ENCODE measurements around the gene EMP1. TPM values are rescaled to one million over a fixed set of nuclear protein-coding genes. Genes with fewer than 3 reads are reported as not detected.

EMP1 gene
- total and polyA plus RNA-seq, 2 of the 8 experiments (the other 6 are each of a cell fraction or from before 2014, with no cell fraction given): 0.17 to 0.65 TPM

DNA sequence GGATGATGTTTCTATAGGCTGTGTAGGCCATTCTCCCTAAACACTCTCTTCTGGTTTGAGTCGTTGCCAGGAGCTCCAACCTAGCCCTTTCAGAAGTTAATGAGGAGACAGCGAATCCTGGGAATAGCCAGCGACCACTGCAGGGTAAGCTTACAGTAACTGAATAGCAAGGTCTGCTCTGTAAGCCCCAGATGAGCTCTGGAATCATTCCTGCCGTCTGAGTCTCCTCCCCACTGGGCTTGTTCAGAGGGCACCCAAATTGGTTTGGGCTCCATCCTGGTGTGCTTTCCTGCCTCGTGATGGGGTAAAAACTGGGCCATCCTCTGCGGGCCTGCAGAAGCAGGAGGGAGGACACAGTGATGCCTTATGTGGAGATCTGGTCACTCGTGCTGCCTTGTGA lies 43.3 kb upstream of the EMP1 start:
- Histone ChIP-seq H3K23me2 (ENCODE audit: low read depth, low read length) (no peaks in the 10 kb centered on the region), H3K27ac (ENCODE audit: low read depth, low read length) (no peak overlapping the region), H3K36me3 (ENCODE audit: control insufficient read depth in 2 of 4, insufficient read depth in 4 of 4, low read length in 3 of 4) (no peaks in the 10 kb centered on the region), H3K18ac (ENCODE audit: extremely low read depth, low read length) (no peak overlapping the region), H3K14ac (ENCODE audit: insufficient read length) (no peak overlapping the region), H2BK12ac (ENCODE audit: low read depth, low read length) (peak overlapping the region; percentile 62), H2AK5ac (ENCODE audit: low read depth, low read length) (no peak overlapping the region), H2BK120ac (replicated peaks; ENCODE audit: low read depth, low read length) (no peak overlapping the region), H3K4me3 (ENCODE audit: extremely low read depth in 1 of 4, insufficient read depth in 2 of 4, low read depth in 3 of 4, low read length in 4 of 4) (no peak overlapping the region), H3K79me1 (ENCODE audit: low read depth, low read length) (no peaks in the 10 kb centered on the region), H2BK20ac (ENCODE audit: low read length) (no peak overlapping the region), H3K79me2 (ENCODE audit: control insufficient read depth in 1 of 2, insufficient read depth in 2 of 2, low read length in 2 of 2) (no peaks in the 10 kb centered on the region), H4K20me1 (replicated peaks in 1 of 2; ENCODE audit: control insufficient read depth in 1 of 2, insufficient read depth in 2 of 2, low read length in 2 of 2) (no peaks in the 10 kb centered on the region), H3K4ac (replicated peaks; ENCODE audit: insufficient read length, low read depth, low read length) (no peak overlapping the region), H2BK15ac (ENCODE audit: low read length) (no peak overlapping the region), H4K8ac (ENCODE audit: extremely low read depth, insufficient read depth, low read length) (no peak overlapping the region), H4K5ac (ENCODE audit: insufficient read length, low read depth, low read length) (no peak overlapping the region), H2AFZ (ENCODE audit: low read length) (0 out of 2 replicates have a peak overlapping the region, but pooled peaks have one; percentile 81), H3K9me3 (ENCODE audit: insufficient read depth in 2 of 2, low read depth in 1 of 2, low read length in 1 of 2) (no peaks in the 10 kb centered on the region), H2BK5ac (ENCODE audit: low read depth, low read length) (0 out of 2 replicates have a peak overlapping the region, but pooled peaks have one; percentile 18), H3K27me3 (replicated peaks in 1 of 4; ENCODE audit: control insufficient read depth in 3 of 4, extremely low read depth in 1 of 4, insufficient read depth in 3 of 4, low read length in 3 of 4) (no peaks in the 10 kb centered on the region), H3K56ac (replicated peaks; ENCODE audit: insufficient read length, low read depth, low read length) (no peak overlapping the region), H3K4me2 (ENCODE audit: insufficient read depth in 1 of 2, low read depth in 2 of 2, low read length in 2 of 2) (no peak overlapping the region), H3K23ac (ENCODE audit: insufficient read length) (no peak overlapping the region), H3K4me1 (replicated peaks in 1 of 4; ENCODE audit: control insufficient read depth in 3 of 4, insufficient read depth in 4 of 4, low read length in 3 of 4) (peaks cover 0 to 10% (median 0%) of the 10 kb centered on the region in 4 experiments; a peak in 2 of 7 replicates), H4K91ac (replicated peaks; ENCODE audit: insufficient read length, low read length) (no peak overlapping the region), H3K9ac (replicated peaks in 1 of 4; ENCODE audit: extremely low read depth in 1 of 4, low read depth in 3 of 4, low read length in 3 of 4) (no peak overlapping the region)
- POLR2A ChIA-PET (ENCODE audit: partially characterized antibody): interaction anchor here (0.7 kb wide), 1 partner anchor 18 kb away, joined by 4 read pairs; no protein-coding TSS in a partner anchor
- CTCF ChIA-PET (ENCODE audit: partially characterized antibody): interaction anchor here (0.7 to 1.1 kb wide), 5 partner anchors 9 to 59 kb away, joined by 3 to 4 read pairs (median 3); no protein-coding TSS in a partner anchor
- 67% methylated on average over 7 of the region's 7 CpGs; no CpG with 5 or more reads in 1 of the 2 experiments for WGBS, 2 experiments (ENCODE audit: extremely low coverage in 1 of 2, insufficient coverage in 1 of 2, insufficient read length in 1 of 2, insufficient replicate concordance in 2 of 2, low coverage in 1 of 2, low lambda C conversion rate in 2 of 2, missing lambda C conversion rate in 1 of 2)
- peak in 1 of 2 experiments; percentile 45 for DNase-seq (ENCODE audit: low read depth in 1 of 2, low spot score in 2 of 2)
- FAIRE-seq: peak; percentile 19
- TF ChIP-seq SIN3A (conservative IDR thresholded peaks at IDR 0.05 in 1 of 2, IDR thresholded peaks at IDR 0.05 in 1 of 2; ENCODE audit: low read depth in 1 of 2, low read length in 2 of 2): no peak
- no peak for TF ChIP-seq KDM5A (IDR thresholded peaks at IDR 0.05; ENCODE audit: low read length)
- TF ChIP-seq RNF2 (IDR thresholded peaks at IDR 0.05; ENCODE audit: borderline replicate concordance, low read depth, low read length, missing control alignments, poor library complexity, severe bottlenecking): no peak
- no peak for TF ChIP-seq CHD2 (IDR thresholded peaks at IDR 0.05; ENCODE audit: low read length)
- TF ChIP-seq SIX5 (IDR thresholded peaks at IDR 0.05; ENCODE audit: low read depth, low read length): no peak
- TF ChIP-seq, protein P1, sequence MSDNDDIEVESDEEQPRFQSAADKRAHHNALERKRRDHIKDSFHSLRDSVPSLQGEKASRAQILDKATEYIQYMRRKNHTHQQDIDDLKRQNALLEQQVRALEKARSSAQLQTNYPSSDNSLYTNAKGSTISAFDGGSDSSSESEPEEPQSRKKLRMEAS (IDR thresholded peaks at IDR 0.05): no peak
- TF ChIP-seq SUZ12 (IDR thresholded peaks at IDR 0.05; ENCODE audit: low read length): no peak
- no peak for TF ChIP-seq EGR1 (IDR thresholded peaks at IDR 0.05; ENCODE audit: borderline replicate concordance, low read depth, low read length)

Measured in H1 (cell line).